ENCODE measurements around the gene RARG.
A peak's percentile ranks its signal among the peaks of the same experiment; 100 is the strongest.

Gene RARG

DNA sequence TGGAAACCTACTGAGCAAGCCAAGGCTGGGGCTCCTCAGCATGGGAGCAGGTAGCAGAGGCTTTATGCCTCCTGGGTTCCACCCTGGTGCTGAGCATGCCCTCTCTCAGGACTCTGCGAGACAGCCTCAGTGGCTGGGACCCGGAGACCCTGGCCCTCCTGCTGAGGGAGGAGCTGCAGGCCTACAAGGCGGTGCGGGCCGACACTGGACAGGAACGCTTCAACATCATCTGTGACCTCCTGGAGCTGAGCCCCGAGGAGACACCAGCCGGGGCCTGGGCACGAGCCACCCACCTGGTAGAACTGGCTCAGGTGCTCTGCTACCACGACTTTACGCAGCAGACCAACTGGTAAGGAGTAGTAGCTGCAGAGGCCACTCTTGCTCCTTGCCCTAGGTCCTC, 44.5 kb upstream of the RARG start:
- no peak overlapping the region for H3K9ac ChIP-seq
- TF ChIP-seq CTCF (IDR thresholded peaks at IDR 0.05): no peak
- H3K9me3 ChIP-seq (ENCODE audit: control insufficient read depth, low read length): no peaks in the 10 kb centered on the region
- no peak overlapping the region for H2AFZ ChIP-seq
- H3K4me1 ChIP-seq: no peaks in the 10 kb centered on the region
- no peak overlapping the region for H3K4me2 ChIP-seq (ENCODE audit: low read length)
- H3K4me3 ChIP-seq (ENCODE audit: low read depth, low read length): no peak overlapping the region
- no peak overlapping the region for H3K27ac ChIP-seq
- no peaks in the 10 kb centered on the region for H3K36me3 ChIP-seq (ENCODE audit: control insufficient read depth, insufficient read depth, low read length)
- no peaks in the 10 kb centered on the region for H3K27me3 ChIP-seq (ENCODE audit: control insufficient read depth, insufficient read depth, low read length)
- H3K79me2 ChIP-seq: no peaks in the 10 kb centered on the region

DNA sequence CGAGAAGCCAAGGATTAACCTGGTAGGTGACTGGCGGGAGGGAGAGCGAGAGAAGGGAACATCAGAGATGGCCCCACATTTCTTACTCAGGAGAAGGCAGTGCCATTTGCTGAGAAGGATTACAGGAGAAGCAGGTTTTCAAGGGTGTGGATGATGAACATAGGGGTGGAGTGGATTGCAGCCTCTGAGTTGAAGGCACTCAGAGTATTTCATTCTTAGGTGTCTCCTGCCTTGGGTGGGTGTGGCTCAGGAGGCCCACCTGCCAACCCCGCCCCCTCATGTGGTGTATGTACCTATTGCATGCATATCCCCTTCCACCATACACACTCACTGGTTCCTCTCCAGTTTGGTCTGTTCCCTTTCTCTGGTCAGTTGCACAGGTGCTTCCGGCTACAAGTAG, 42.4 kb upstream of the RARG start:
- Histone ChIP-seq H3K4me2 (ENCODE audit: low read length) (no peak overlapping the region), H3K4me1 (no peaks in the 10 kb centered on the region), H3K27ac (no peak overlapping the region), H3K9ac (no peak overlapping the region), H3K79me2 (no peaks in the 10 kb centered on the region), H3K9me3 (ENCODE audit: control insufficient read depth, low read length) (no peaks in the 10 kb centered on the region), H3K4me3 (ENCODE audit: low read depth, low read length) (no peak overlapping the region), H3K36me3 (ENCODE audit: control insufficient read depth, insufficient read depth, low read length) (no peaks in the 10 kb centered on the region), H3K27me3 (ENCODE audit: control insufficient read depth, insufficient read depth, low read length) (no peaks in the 10 kb centered on the region), H2AFZ (no peak overlapping the region)
- TF ChIP-seq CTCF (IDR thresholded peaks at IDR 0.05): no peak

- no peak overlapping the region for H3K27ac ChIP-seq
- TF ChIP-seq CTCF (IDR thresholded peaks at IDR 0.05): no peak
- peak overlapping the region; percentile 97 for H3K4me2 ChIP-seq (ENCODE audit: low read length)
- no peaks in the 10 kb centered on the region for H3K79me2 ChIP-seq
- no peaks in the 10 kb centered on the region for H3K4me1 ChIP-seq
- no peaks in the 10 kb centered on the region for H3K27me3 ChIP-seq (ENCODE audit: control insufficient read depth, insufficient read depth, low read length)
- H3K36me3 ChIP-seq (ENCODE audit: control insufficient read depth, insufficient read depth, low read length): no peaks in the 10 kb centered on the region
- H3K4me3 ChIP-seq (ENCODE audit: low read depth, low read length): peak overlapping the region; percentile 59
- H3K9me3 ChIP-seq (ENCODE audit: control insufficient read depth, low read length): no peaks in the 10 kb centered on the region
- no peak overlapping the region for H3K9ac ChIP-seq
- peak overlapping the region; percentile 81 for H2AFZ ChIP-seq
These were observed 36.9 kb upstream of the RARG start for GRCh38 chr12:53268630-53269562.

DNA sequence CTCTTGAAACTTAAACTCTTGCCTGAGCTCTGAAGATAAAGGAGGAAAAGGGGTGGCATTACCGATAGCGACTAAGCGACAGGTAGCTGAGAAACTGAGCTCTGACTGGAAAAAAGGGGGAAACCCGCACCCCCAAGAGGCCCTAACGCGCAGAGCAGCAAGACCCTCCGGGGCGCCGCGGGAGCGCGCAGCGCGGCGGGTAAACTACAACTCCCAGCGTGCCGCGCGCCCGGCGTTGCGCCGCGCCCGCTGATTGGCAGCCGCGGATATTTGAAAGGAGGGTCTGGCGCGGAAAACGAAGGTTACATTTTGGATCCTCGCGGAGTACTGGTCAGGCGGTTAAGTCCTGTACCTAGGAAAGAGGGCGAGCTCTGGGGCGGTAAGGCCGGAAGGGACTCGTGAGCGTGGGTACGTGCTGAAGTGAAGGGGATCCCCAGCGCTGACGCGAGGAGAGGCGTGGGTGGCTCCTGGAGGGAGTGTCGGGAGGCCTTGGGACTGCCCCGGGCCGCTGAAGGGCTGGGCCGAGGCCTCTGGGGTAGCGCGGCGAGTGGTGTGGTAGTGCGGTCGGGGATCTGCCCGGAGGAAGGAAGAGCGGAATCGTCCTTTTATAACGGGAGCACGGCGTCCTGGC, 36.1 kb upstream of the RARG start, which contains the start of gene ESPL1:
Gene ESPL1 (plus strand): TSS at position 301 of the 631 bp plus-strand sequence. CDS start 468 bp downstream, outside the sequence.
- Histone ChIP-seq H3K4me2 (ENCODE audit: low read length) (peak within 1 kb of the TSS; percentile 97), H3K9ac (no peak within 1 kb of the TSS), H3K4me3 (ENCODE audit: low read depth, low read length) (peak within 1 kb of the TSS; percentile 59), H2AFZ (peak within 1 kb of the TSS; percentile 81), H3K27me3 (ENCODE audit: control insufficient read depth, insufficient read depth, low read length) (no peaks in the 10 kb centered on the region), H3K36me3 (ENCODE audit: control insufficient read depth, insufficient read depth, low read length) (no peaks in the 10 kb centered on the region), H3K79me2 (no peaks in the 10 kb centered on the region), H3K27ac (no peak within 1 kb of the TSS), H3K4me1 (no peaks in the 10 kb centered on the region), H3K9me3 (ENCODE audit: control insufficient read depth, low read length) (no peaks in the 10 kb centered on the region)
- no peak for TF ChIP-seq CTCF (IDR thresholded peaks at IDR 0.05)

Measured in parathyroid adenoma (tissue), 2 donors.